Activated naive CD8-positive, alpha-beta T cell treated with anti-CD3 and anti-CD28 coated beads, Interleukin-2, amount 10 ng/mL, durations not matched to agents 7 days and 5 days (primary cell): Measurements from ENCODE around the gene RASL11A. TPM values are rescaled to one million over a fixed set of nuclear protein-coding genes. Genes with fewer than 3 reads are reported as not detected.

Source experiments
- ATAC-seq: fragments of 150-1000 bp; cut with Tn5 transposase; one replicate; pipeline ENCODE4 v1.10.0; 2021; ENCODE audit warnings: low read depth, moderate library complexity
- POLR2A ChIA-PET: fragments of 350-600 bp; sonication (Branson Sonifier 250); formaldehyde crosslinking; loops from one replicate; lab custom pipeline; 2021; ENCODE audit warnings: antibody characterized with exemption; lab: Charles Lee
- DNase-seq: peaks from one replicate; pipeline ENCODE4 v3.0.0; 2021
- H3K27ac Mint-ChIP-seq: one replicate; pipeline ENCODE4 v1.8.0; 2022; ENCODE audit warnings: mild to moderate bottlenecking, mixed read lengths
- H3K27me3 Mint-ChIP-seq: one replicate; pipeline ENCODE4 v1.8.0; 2022; ENCODE audit warnings: mild to moderate bottlenecking, moderate library complexity, mixed read lengths
- H3K36me3 Mint-ChIP-seq: one replicate; pipeline ENCODE4 v1.8.0; 2021; ENCODE audit warnings: mild to moderate bottlenecking, mixed read lengths
- H3K4me1 Mint-ChIP-seq: one replicate; pipeline ENCODE4 v1.8.0; 2021; ENCODE audit warnings: mixed read lengths
- H3K4me3 Mint-ChIP-seq: one replicate; pipeline ENCODE4 v1.8.0; 2022; ENCODE audit warnings: mild to moderate bottlenecking, moderate library complexity, mixed read lengths
- H3K9me3 Mint-ChIP-seq: one replicate; pipeline ENCODE4 v1.8.0; 2021; ENCODE audit warnings: mixed read lengths
- total RNA-seq, 2 experiments: library from RNA; stranded (reverse); gene quantifications; one replicate each; pipeline ENCODE4 v1.2.3, GENCODE V29; 2021

The RASL11A gene
- total RNA-seq, 2 experiments from 2014 or later = 0.20 to 2.1 TPM

DNA sequence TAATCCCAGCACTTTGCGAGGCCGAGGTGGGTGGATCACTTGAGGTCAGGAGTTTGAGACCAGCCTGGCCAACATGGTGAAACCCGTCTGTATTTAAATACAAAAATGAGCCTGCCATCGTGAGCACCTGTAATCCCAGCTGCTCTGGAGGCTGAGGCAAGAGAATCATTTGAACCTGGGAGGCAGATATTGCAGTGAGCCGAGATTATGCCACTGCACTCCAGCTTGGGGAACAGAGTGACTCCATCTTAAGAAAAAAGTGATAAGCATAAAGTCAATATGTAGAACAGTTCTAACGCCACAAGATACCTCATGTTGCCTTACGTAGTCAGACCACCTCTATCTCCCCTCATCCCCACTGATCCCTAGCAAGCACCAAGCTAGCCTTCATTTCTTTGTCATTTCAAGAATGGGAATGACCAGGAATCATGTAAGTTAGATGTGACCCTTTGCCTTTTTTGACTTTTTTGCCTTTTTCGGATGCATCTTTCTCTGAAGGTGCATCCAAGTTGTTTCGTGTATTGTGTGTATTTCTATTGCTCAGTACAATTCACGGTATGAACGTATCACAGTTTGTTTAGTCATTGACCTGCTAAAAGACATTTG is 12.9 kb upstream of the RASL11A start:
- ATAC-seq (no peak), DNase-seq (no peak)
- no peaks in the 10 kb centered on the region for H3K9me3 Mint-ChIP-seq
- H3K4me3 Mint-ChIP-seq = no peak overlapping the region
- no peaks in the 10 kb centered on the region for H3K27me3 Mint-ChIP-seq
- H3K36me3 Mint-ChIP-seq = peaks cover 47% of the 10 kb centered on the region
- H3K4me1 Mint-ChIP-seq = peaks cover 53% of the 10 kb centered on the region
- no peak overlapping the region for H3K27ac Mint-ChIP-seq
- POLR2A ChIA-PET = no interaction called here

GRCh38 chr13:27258637-27259386 is 11.8 kb upstream of the RASL11A start:
- DNase-seq (no peak), ATAC-seq (no peak)
- H3K36me3 Mint-ChIP-seq = peaks cover 41% of the 10 kb centered on the region
- POLR2A ChIA-PET = no interaction called here
- H3K9me3 Mint-ChIP-seq = no peaks in the 10 kb centered on the region
- H3K27ac Mint-ChIP-seq = peak overlapping the region; percentile 1
- no peak overlapping the region for H3K4me3 Mint-ChIP-seq
- peaks cover 44% of the 10 kb centered on the region for H3K4me1 Mint-ChIP-seq
- no peaks in the 10 kb centered on the region for H3K27me3 Mint-ChIP-seq

GRCh38 chr13:27259831-27260230 is 10.8 kb upstream of the RASL11A start:
- no peaks in the 10 kb centered on the region for H3K9me3 Mint-ChIP-seq
- POLR2A ChIA-PET = no interaction called here
- peaks cover 38% of the 10 kb centered on the region for H3K36me3 Mint-ChIP-seq
- DNase-seq (no peak), ATAC-seq (no peak)
- no peak overlapping the region for H3K4me3 Mint-ChIP-seq
- H3K4me1 Mint-ChIP-seq = peaks cover 36% of the 10 kb centered on the region
- H3K27me3 Mint-ChIP-seq = no peaks in the 10 kb centered on the region
- H3K27ac Mint-ChIP-seq = peak overlapping the region; percentile 40

GRCh38 chr13:27261396-27261795 is 9.2 kb upstream of the RASL11A start:
- peak; percentile 48 for ATAC-seq
- H3K36me3 Mint-ChIP-seq = peaks cover 33% of the 10 kb centered on the region

DNA sequence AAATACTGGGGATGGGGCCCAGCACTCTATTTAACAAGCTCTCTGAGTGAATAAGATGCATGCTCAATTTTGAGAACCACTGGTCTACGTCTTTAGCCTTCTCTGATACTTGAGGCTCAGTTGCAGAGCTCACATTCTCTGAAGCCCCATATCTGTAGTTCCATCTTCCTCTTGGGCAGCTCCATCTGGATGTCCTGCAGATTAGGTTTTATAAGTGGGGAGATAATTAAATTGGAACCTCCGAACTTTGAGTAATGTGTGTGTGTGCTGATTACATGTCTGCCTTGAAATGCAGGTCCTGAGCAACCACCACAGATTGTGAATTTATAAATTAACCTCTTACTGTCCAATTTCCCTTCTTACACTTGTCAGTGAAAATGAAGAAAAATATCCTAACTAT is 7.2 kb upstream of the RASL11A start:
- no peak for DNase-seq
- Mint-ChIP-seq H3K27me3 (no peaks in the 10 kb centered on the region), H3K27ac (no peak overlapping the region), H3K9me3 (no peaks in the 10 kb centered on the region), H3K4me1 (peaks cover 30% of the 10 kb centered on the region), H3K4me3 (no peak overlapping the region), H3K36me3 (peaks cover 23% of the 10 kb centered on the region)
- ATAC-seq = no peak
- POLR2A ChIA-PET = no interaction called here

More at GRCh38 chr13:27261396-27261795, 9.2 kb upstream of the RASL11A start:
- peaks cover 34% of the 10 kb centered on the region for H3K4me1 Mint-ChIP-seq
- no peak overlapping the region for H3K4me3 Mint-ChIP-seq
- no peaks in the 10 kb centered on the region for H3K27me3 Mint-ChIP-seq
- no peaks in the 10 kb centered on the region for H3K9me3 Mint-ChIP-seq
- no peak for DNase-seq
- POLR2A ChIA-PET = no interaction called here
- peak overlapping the region; percentile 76 for H3K27ac Mint-ChIP-seq

- Mint-ChIP-seq H3K4me1 (peaks cover 23% of the 10 kb centered on the region), H3K4me3 (no peak overlapping the region), H3K36me3 (peaks cover 16% of the 10 kb centered on the region), H3K27ac (peak overlapping the region; percentile 1), H3K9me3 (no peaks in the 10 kb centered on the region), H3K27me3 (no peaks in the 10 kb centered on the region)
- ATAC-seq = no peak
- no peak for DNase-seq
- POLR2A ChIA-PET = interaction anchor here (0.6 kb wide), 1 partner anchor 233 kb away, joined by 3 read pairs; no protein-coding TSS in a partner anchor
These were observed 6.4 kb upstream of the RASL11A start for GRCh38 chr13:27264181-27264580.

DNA sequence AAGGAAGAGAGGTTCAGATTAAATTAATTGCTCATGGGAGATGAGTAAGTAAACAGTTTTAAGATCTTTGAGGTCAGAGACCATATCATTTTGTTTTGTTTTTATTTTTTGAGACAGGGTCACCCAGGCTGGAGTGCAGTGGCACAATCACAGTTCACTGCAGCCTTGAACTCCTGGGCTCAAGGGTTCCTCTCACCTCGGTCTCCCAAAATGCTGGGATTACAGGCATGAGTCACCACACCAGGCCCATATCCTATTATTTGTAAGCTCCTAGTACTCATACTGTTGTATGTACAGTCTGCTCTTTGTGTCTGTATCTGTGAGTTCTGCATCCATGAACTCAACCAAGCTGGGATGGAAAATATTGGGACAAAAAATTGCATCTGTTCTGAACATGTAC is 6.0 kb upstream of the RASL11A start:
- Mint-ChIP-seq H3K27me3 (no peaks in the 10 kb centered on the region), H3K4me1 (peaks cover 20% of the 10 kb centered on the region), H3K36me3 (peaks cover 11% of the 10 kb centered on the region), H3K9me3 (no peaks in the 10 kb centered on the region), H3K4me3 (no peak overlapping the region), H3K27ac (peak overlapping the region; percentile 1)
- no peak for ATAC-seq
- DNase-seq = no peak
- POLR2A ChIA-PET = no interaction called here

- no peaks in the 10 kb centered on the region for H3K36me3 Mint-ChIP-seq
- no peaks in the 10 kb centered on the region for H3K9me3 Mint-ChIP-seq
- no peaks in the 10 kb centered on the region for H3K27me3 Mint-ChIP-seq
- H3K27ac Mint-ChIP-seq = no peak overlapping the region
- H3K4me3 Mint-ChIP-seq = no peak overlapping the region
- no peak for DNase-seq
- POLR2A ChIA-PET = no interaction called here
- ATAC-seq = no peak
- peaks cover 10% of the 10 kb centered on the region for H3K4me1 Mint-ChIP-seq
These were observed 3.7 kb upstream of the RASL11A start for GRCh38 chr13:27266917-27267316.

- DNase-seq (no peak), ATAC-seq (no peak)
- no peak overlapping the region for H3K4me3 Mint-ChIP-seq
- H3K36me3 Mint-ChIP-seq = no peaks in the 10 kb centered on the region
- POLR2A ChIA-PET = no interaction called here
- no peak overlapping the region for H3K27ac Mint-ChIP-seq
- H3K4me1 Mint-ChIP-seq = peaks cover 8% of the 10 kb centered on the region
- H3K9me3 Mint-ChIP-seq = no peaks in the 10 kb centered on the region
- H3K27me3 Mint-ChIP-seq = peaks cover 5% of the 10 kb centered on the region
These were observed 3.0 kb upstream of the RASL11A start for GRCh38 chr13:27267596-27267995.

DNA sequence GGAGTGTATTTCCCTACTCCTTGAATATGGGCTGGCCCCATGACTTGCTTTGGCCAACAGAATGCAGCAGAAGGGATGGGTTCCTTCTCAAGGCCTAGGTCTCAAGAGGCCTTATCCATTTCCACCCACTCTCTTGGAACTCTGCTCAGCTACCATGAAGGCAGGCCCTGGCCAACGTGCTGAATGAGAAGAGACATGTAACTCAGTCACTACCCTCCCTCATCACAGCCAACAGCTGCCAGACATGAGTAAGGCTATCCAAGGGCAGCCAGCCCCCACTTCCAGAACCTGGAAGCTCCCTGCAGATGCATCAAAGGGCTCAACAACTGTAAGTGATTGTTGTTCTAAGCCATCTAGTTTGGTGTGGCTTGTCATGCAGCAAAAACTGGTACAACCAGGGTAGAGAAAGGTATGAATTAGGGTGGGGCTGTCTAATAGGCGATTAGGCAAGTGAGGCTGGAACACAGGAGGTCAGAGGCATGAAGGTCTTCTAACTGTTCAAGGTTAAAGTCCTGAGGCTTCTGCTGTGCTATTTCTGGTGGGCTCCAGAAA is 1.4 kb upstream of the RASL11A start:
- ATAC-seq (no peak), DNase-seq (no peak)
- Mint-ChIP-seq H3K4me3 (no peak overlapping the region), H3K27me3 (peaks cover 13% of the 10 kb centered on the region), H3K9me3 (no peaks in the 10 kb centered on the region), H3K36me3 (no peaks in the 10 kb centered on the region), H3K27ac (no peak overlapping the region), H3K4me1 (peaks cover 5% of the 10 kb centered on the region)
- POLR2A ChIA-PET = no interaction called here

DNA sequence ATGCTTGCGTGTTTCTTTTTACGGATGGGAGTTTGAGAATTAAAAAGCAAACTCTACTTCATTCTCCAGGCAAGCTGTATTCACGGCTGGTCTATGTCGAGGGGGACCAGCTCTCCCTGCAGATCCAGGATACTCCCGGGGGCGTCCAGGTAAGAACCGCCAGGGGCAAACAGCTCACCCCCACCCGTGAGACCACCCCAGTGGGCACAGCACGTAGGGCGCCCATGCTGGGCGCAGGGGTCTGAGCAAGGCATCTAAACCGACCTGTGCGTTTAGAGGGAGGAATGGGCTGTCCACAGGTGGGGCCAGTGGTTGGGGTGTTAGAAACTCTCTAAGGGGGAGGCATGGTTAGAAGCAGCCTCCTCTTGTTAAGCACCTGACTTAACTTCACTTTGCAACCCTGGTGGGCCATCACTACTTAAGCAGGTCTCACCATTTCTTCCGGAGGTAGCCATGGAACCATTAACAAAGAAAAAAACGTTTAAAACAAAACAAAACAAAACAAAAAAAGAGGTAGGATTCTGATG is 1.0 kb downstream of the RASL11A start:
- DNase-seq (no peak), ATAC-seq (no peak)
- no peak overlapping the region for H3K27ac Mint-ChIP-seq
- H3K4me3 Mint-ChIP-seq = peak overlapping the region; percentile 87
- peaks cover 18% of the 10 kb centered on the region for H3K27me3 Mint-ChIP-seq
- no peaks in the 10 kb centered on the region for H3K9me3 Mint-ChIP-seq
- peaks cover 5% of the 10 kb centered on the region for H3K4me1 Mint-ChIP-seq
- POLR2A ChIA-PET = interaction anchor here (1.0 kb wide), 1 partner anchor 66 kb away, joined by 3 read pairs; no protein-coding TSS in a partner anchor
- no peaks in the 10 kb centered on the region for H3K36me3 Mint-ChIP-seq

- DNase-seq = no peak
- H3K27me3 Mint-ChIP-seq = peaks cover 20% of the 10 kb centered on the region
These were observed 3.2 kb downstream of the RASL11A start for GRCh38 chr13:27273658-27274425.

DNA sequence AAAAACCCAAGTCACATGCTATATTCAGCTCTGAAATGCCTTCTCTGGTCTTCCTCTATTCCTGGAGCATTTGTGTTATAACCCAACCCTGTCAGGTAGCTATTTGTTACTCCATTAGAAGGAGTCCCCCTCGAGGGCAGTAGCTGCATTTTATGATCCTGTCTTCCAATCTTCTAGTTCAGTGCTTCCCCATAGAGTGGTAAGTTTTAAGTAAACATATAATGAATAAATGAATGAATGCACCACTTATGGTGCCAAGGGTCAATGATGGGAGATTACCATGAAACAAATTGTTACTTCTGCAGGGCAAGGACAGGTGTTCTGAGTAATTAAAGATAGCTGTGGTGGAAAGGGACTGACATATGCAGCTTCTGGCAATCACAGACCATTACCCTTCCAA is 4.0 kb downstream of the RASL11A start:
- Mint-ChIP-seq H3K9me3 (no peaks in the 10 kb centered on the region), H3K4me1 (peaks cover 5% of the 10 kb centered on the region), H3K4me3 (no peak overlapping the region), H3K27ac (no peak overlapping the region), H3K36me3 (no peaks in the 10 kb centered on the region), H3K27me3 (peaks cover 23% of the 10 kb centered on the region)
- no peak for DNase-seq
- no peak for ATAC-seq
- POLR2A ChIA-PET = no interaction called here

More at GRCh38 chr13:27273658-27274425, 3.2 kb downstream of the RASL11A start:
- H3K4me3 Mint-ChIP-seq = no peak overlapping the region
- H3K27ac Mint-ChIP-seq = no peak overlapping the region
- no peaks in the 10 kb centered on the region for H3K9me3 Mint-ChIP-seq
- H3K4me1 Mint-ChIP-seq = peaks cover 5% of the 10 kb centered on the region
- POLR2A ChIA-PET = no interaction called here
- ATAC-seq = no peak
- no peaks in the 10 kb centered on the region for H3K36me3 Mint-ChIP-seq
